ENCODE results near the gene ADGRL1.
"Not testable (repeated sequence)": the region's sequence is repeated elsewhere in the genome, so short reads cannot be mapped to it uniquely, and the experiment has no call there.

Gene ADGRL1

GRCh38 chr19:14248578-14249011 lies 42.6 kb upstream of the ADGRL1 start:
- H3K4me3 ChIP-seq (ENCODE audit: low read length in 2 of 2), result peak overlapping the region; percentile 50 to 74
- H3K27ac ChIP-seq (replicated peaks; ENCODE audit: low read length), result peak overlapping the region; percentile 99
- no CpG with 5 or more reads among the region's 20 CpGs for WGBS, 2 donors (ENCODE audit: extremely low coverage in 2 of 2, insufficient read length in 2 of 2, insufficient replicate concordance in 1 of 2)

GRCh38 chr19:14247548-14248471 lies 41.8 kb upstream of the ADGRL1 start:
- peak overlapping the region; percentile 94 for H2BK120ac ChIP-seq (ENCODE audit: low read depth, low read length)
- WGBS, 2 donors (ENCODE audit: extremely low coverage in 2 of 2, insufficient read length in 2 of 2, insufficient replicate concordance in 1 of 2), result no CpG with 5 or more reads among the region's 38 CpGs
- H2BK12ac ChIP-seq (ENCODE audit: low read length), result peak overlapping the region; percentile 41
- H3K9me3 ChIP-seq (replicated peaks in 1 of 2; ENCODE audit: control insufficient read depth in 2 of 2, insufficient read depth in 1 of 2, low read depth in 1 of 2, low read length in 2 of 2); H3K23ac ChIP-seq (ENCODE audit: low read depth, low read length, poor library complexity); H3K4me1 ChIP-seq (ENCODE audit: control insufficient read depth in 2 of 2, insufficient read depth in 1 of 2, low read depth in 1 of 2, low read length in 2 of 2); H3K36me3 ChIP-seq (replicated peaks in 1 of 2; ENCODE audit: control insufficient read depth in 2 of 2, insufficient read depth in 2 of 2, low read length in 2 of 2); H3K79me1 ChIP-seq (ENCODE audit: low read depth, low read length); H3K4ac ChIP-seq (ENCODE audit: low read length); H4K8ac ChIP-seq (ENCODE audit: low read depth, low read length); H3K14ac ChIP-seq (ENCODE audit: low read length); H4K91ac ChIP-seq (ENCODE audit: low read depth, low read length, poor library complexity); H3K27me3 ChIP-seq (ENCODE audit: control insufficient read depth in 3 of 3, insufficient read depth in 3 of 3, low read depth in 1 of 3, low read length in 3 of 3); H2AK5ac ChIP-seq (ENCODE audit: low read depth, low read length): not testable (repeated sequence)
- peak overlapping the region; percentile 54 for H3K4me2 ChIP-seq (ENCODE audit: insufficient read depth, low read length, poor library complexity, severe bottlenecking)
- peak overlapping the region; percentile 50 to 66 for H3K4me3 ChIP-seq (ENCODE audit: low read length in 2 of 2)
- H2BK15ac ChIP-seq (ENCODE audit: low read length), result peak overlapping the region; percentile 17
- H2AFZ ChIP-seq (ENCODE audit: low read length), result peak overlapping the region; percentile 84
- peak overlapping the region; percentile 99 for H3K27ac ChIP-seq (replicated peaks; ENCODE audit: low read length)
- H3K18ac ChIP-seq (ENCODE audit: low read length), result peak overlapping the region; percentile 95
- peak overlapping the region; percentile 44 for H3K9ac ChIP-seq (ENCODE audit: low read depth, low read length, poor library complexity)
- peak overlapping the region; percentile 98 for H2BK5ac ChIP-seq (ENCODE audit: low read length)
- DNase-seq (ENCODE audit: low spot score), result peak; percentile 79

More at GRCh38 chr19:14248578-14249011, 42.6 kb upstream of the ADGRL1 start:
- Histone ChIP-seq H3K23ac (ENCODE audit: low read depth, low read length, poor library complexity) (no peak overlapping the region), H4K8ac (ENCODE audit: low read depth, low read length) (no peak overlapping the region), H3K4me2 (ENCODE audit: insufficient read depth, low read length, poor library complexity, severe bottlenecking) (peak overlapping the region; percentile 49), H3K36me3 (replicated peaks in 1 of 2; ENCODE audit: control insufficient read depth in 2 of 2, insufficient read depth in 2 of 2, low read length in 2 of 2) (no peaks in the 10 kb centered on the region), H3K27me3 (ENCODE audit: control insufficient read depth in 3 of 3, insufficient read depth in 3 of 3, low read depth in 1 of 3, low read length in 3 of 3) (no peaks in the 10 kb centered on the region), H3K4ac (ENCODE audit: low read length) (no peak overlapping the region), H3K9me3 (replicated peaks in 1 of 2; ENCODE audit: control insufficient read depth in 2 of 2, insufficient read depth in 1 of 2, low read depth in 1 of 2, low read length in 2 of 2) (no peaks in the 10 kb centered on the region), H2AFZ (ENCODE audit: low read length) (peak overlapping the region; percentile 89), H3K4me1 (ENCODE audit: control insufficient read depth in 2 of 2, insufficient read depth in 1 of 2, low read depth in 1 of 2, low read length in 2 of 2) (peaks cover 5 to 7% of the 10 kb centered on the region in 2 donors), H2AK5ac (ENCODE audit: low read depth, low read length) (peak overlapping the region; percentile 28), H2BK5ac (ENCODE audit: low read length) (peak overlapping the region; percentile 66), H3K18ac (ENCODE audit: low read length) (peak overlapping the region; percentile 83), H4K91ac (ENCODE audit: low read depth, low read length, poor library complexity) (no peak overlapping the region), H3K14ac (ENCODE audit: low read length) (no peak overlapping the region), H2BK15ac (ENCODE audit: low read length) (no peak overlapping the region), H3K79me1 (ENCODE audit: low read depth, low read length) (no peaks in the 10 kb centered on the region), H2BK120ac (ENCODE audit: low read depth, low read length) (no peak overlapping the region), H2BK12ac (ENCODE audit: low read length) (no peak overlapping the region), H3K9ac (ENCODE audit: low read depth, low read length, poor library complexity) (no peak overlapping the region)
- peak; percentile 87 for DNase-seq (ENCODE audit: low spot score)

- not testable (repeated sequence) for H4K8ac ChIP-seq (ENCODE audit: low read depth, low read length); H3K36me3 ChIP-seq (replicated peaks in 1 of 2; ENCODE audit: control insufficient read depth in 2 of 2, insufficient read depth in 2 of 2, low read length in 2 of 2); H4K91ac ChIP-seq (ENCODE audit: low read depth, low read length, poor library complexity); H3K23ac ChIP-seq (ENCODE audit: low read depth, low read length, poor library complexity); H2BK12ac ChIP-seq (ENCODE audit: low read length); H3K4ac ChIP-seq (ENCODE audit: low read length); H2BK15ac ChIP-seq (ENCODE audit: low read length); H2AK5ac ChIP-seq (ENCODE audit: low read depth, low read length); H2BK5ac ChIP-seq (ENCODE audit: low read length); H3K14ac ChIP-seq (ENCODE audit: low read length); H3K9me3 ChIP-seq (replicated peaks in 1 of 2; ENCODE audit: control insufficient read depth in 2 of 2, insufficient read depth in 1 of 2, low read depth in 1 of 2, low read length in 2 of 2); H3K79me1 ChIP-seq (ENCODE audit: low read depth, low read length); H3K4me1 ChIP-seq (ENCODE audit: control insufficient read depth in 2 of 2, insufficient read depth in 1 of 2, low read depth in 1 of 2, low read length in 2 of 2); H3K9ac ChIP-seq (ENCODE audit: low read depth, low read length, poor library complexity); H3K27me3 ChIP-seq (ENCODE audit: control insufficient read depth in 3 of 3, insufficient read depth in 3 of 3, low read depth in 1 of 3, low read length in 3 of 3); DNase-seq (ENCODE audit: low spot score); H2BK120ac ChIP-seq (ENCODE audit: low read depth, low read length)
- Histone ChIP-seq H3K4me3 (ENCODE audit: low read length in 2 of 2) (peak overlapping the region in 1 of 2 donors; percentile 50), H3K27ac (replicated peaks; ENCODE audit: low read length) (peak overlapping the region; percentile 99), H3K18ac (ENCODE audit: low read length) (peak overlapping the region; percentile 48), H2AFZ (ENCODE audit: low read length) (peak overlapping the region; percentile 84), H3K4me2 (ENCODE audit: insufficient read depth, low read length, poor library complexity, severe bottlenecking) (peak overlapping the region; percentile 18)
- WGBS, 2 donors (ENCODE audit: extremely low coverage in 2 of 2, insufficient read length in 2 of 2, insufficient replicate concordance in 1 of 2), result no CpG with 5 or more reads among the region's 6 CpGs
Observed at GRCh38 chr19:14247205-14247547, 41.2 kb upstream of the ADGRL1 start.

- not testable (repeated sequence) for H3K4me1 ChIP-seq (ENCODE audit: control insufficient read depth in 2 of 2, insufficient read depth in 1 of 2, low read depth in 1 of 2, low read length in 2 of 2); H3K27me3 ChIP-seq (ENCODE audit: control insufficient read depth in 3 of 3, insufficient read depth in 3 of 3, low read depth in 1 of 3, low read length in 3 of 3); H4K8ac ChIP-seq (ENCODE audit: low read depth, low read length); H3K79me1 ChIP-seq (ENCODE audit: low read depth, low read length); H2BK5ac ChIP-seq (ENCODE audit: low read length); H3K4ac ChIP-seq (ENCODE audit: low read length); H3K4me2 ChIP-seq (ENCODE audit: insufficient read depth, low read length, poor library complexity, severe bottlenecking); H2BK15ac ChIP-seq (ENCODE audit: low read length); H3K9ac ChIP-seq (ENCODE audit: low read depth, low read length, poor library complexity); H4K91ac ChIP-seq (ENCODE audit: low read depth, low read length, poor library complexity); H2AK5ac ChIP-seq (ENCODE audit: low read depth, low read length); H2BK12ac ChIP-seq (ENCODE audit: low read length); H3K9me3 ChIP-seq (replicated peaks in 1 of 2; ENCODE audit: control insufficient read depth in 2 of 2, insufficient read depth in 1 of 2, low read depth in 1 of 2, low read length in 2 of 2); H3K23ac ChIP-seq (ENCODE audit: low read depth, low read length, poor library complexity); H3K36me3 ChIP-seq (replicated peaks in 1 of 2; ENCODE audit: control insufficient read depth in 2 of 2, insufficient read depth in 2 of 2, low read length in 2 of 2); H2BK120ac ChIP-seq (ENCODE audit: low read depth, low read length); H3K4me3 ChIP-seq (ENCODE audit: low read length in 2 of 2); H2AFZ ChIP-seq (ENCODE audit: low read length); H3K27ac ChIP-seq (replicated peaks; ENCODE audit: low read length); H3K18ac ChIP-seq (ENCODE audit: low read length); DNase-seq (ENCODE audit: low spot score); H3K14ac ChIP-seq (ENCODE audit: low read length)
- WGBS, 2 donors (ENCODE audit: extremely low coverage in 2 of 2, insufficient read length in 2 of 2, insufficient replicate concordance in 1 of 2), result no CpG with 5 or more reads among the region's 5 CpGs
Observed at GRCh38 chr19:14244393-14244792, 38.4 kb upstream of the ADGRL1 start.
